Testis (tissue), 2 donors: ENCODE measurements around the gene SUSD1.

Experiments
- CTCF ChIP-seq, 3 experiments: fragments of 450-650 bp in 2 of 3; fragments of 200-600 bp in 1 of 3; sonication (generic) in 1 of 3; IDR thresholded peaks; one replicate each; pipeline ENCODE4 v1.5.1; 2016 to 2019; ENCODE audit warnings: antibody characterized with exemption in 3 of 3, mild to moderate bottlenecking in 2 of 3, moderate library complexity in 1 of 3
- POLR2A ChIP-seq: fragments of 450-650 bp; IDR thresholded peaks from one replicate; pipeline ENCODE4 v1.6.1; 2017; ENCODE audit warnings: antibody characterized with exemption, mild to moderate bottlenecking, moderate library complexity

- no peak for TF ChIP-seq CTCF (IDR thresholded peaks at IDR 0.05)
- TF ChIP-seq POLR2A = no peak
Observed at GRCh38 chr9:112035166-112035826, 139.8 kb downstream of the SUSD1 start.
